ENCODE measurements around the gene UBXN4. TPM values are rescaled to one million over a fixed set of nuclear protein-coding genes. Genes with fewer than 3 reads are reported as not detected.

UBXN4 gene
- total RNA-seq, 1 experiment from 2014 or later, result 123 TPM

- peaks cover 4% of the 10 kb centered on the region for H3K4me1 ChIP-seq (ENCODE audit: insufficient read depth, low read length, poor library complexity, severe bottlenecking)
- no peaks in the 10 kb centered on the region for H3K36me3 ChIP-seq (ENCODE audit: insufficient read depth, low read length, poor library complexity, severe bottlenecking)
- no peak for DNase-seq (ENCODE audit: low spot score)
- POLR2A ChIA-PET (ENCODE audit: low non-redundant PET), result no interaction called here
- BruUV-seq (replicated peaks), result no TSS peak
- no peaks in the 10 kb centered on the region for H3K27me3 ChIP-seq (replicated peaks; ENCODE audit: insufficient read depth, low read depth, low read length, poor library complexity)
- no peak overlapping the region for H3K4me3 ChIP-seq (ENCODE audit: low read depth, low read length, poor library complexity, severe bottlenecking)
- intact Hi-C loops (cut with micrococcal nuclease; ENCODE audit: unreplicated experiment), result no loop called here
- CTCF ChIA-PET, result no interaction called here
- H3K27ac ChIP-seq (ENCODE audit: low read depth, low read length, poor library complexity, severe bottlenecking), result no peak overlapping the region
- H3K9me3 ChIP-seq (ENCODE audit: low read depth, low read length, poor library complexity, severe bottlenecking), result no peaks in the 10 kb centered on the region
- TF ChIP-seq EZH2 (IDR thresholded peaks at IDR 0.05; ENCODE audit: borderline replicate concordance, low read depth, low read length, poor library complexity, severe bottlenecking) (no peak), CTCF (conservative IDR thresholded peaks at IDR 0.05; ENCODE audit: low read depth, low read length) (no peak)
Observed at GRCh38 chr2:135832891-135833290, 91.2 kb downstream of the UBXN4 start.

Other genes with a start within 250 kb of the UBXN4 start
- 15.3 and 17.1 TPM in 2 replicates for gene ZRANB3, start 210.6 kb upstream of the UBXN4 start, total RNA-seq (2021)
- 65.4 and 66.6 TPM in 2 replicates for gene R3HDM1, start 210.4 kb upstream of the UBXN4 start, total RNA-seq (2021)
- 0.37 and 0.39 TPM in 2 replicates for gene LCT, start 95.3 kb downstream of the UBXN4 start, total RNA-seq (2021)
- 101 and 111 TPM in 2 replicates for gene MCM6, start 134.6 kb downstream of the UBXN4 start, total RNA-seq (2021)
- gene DARS1, start 243.8 kb downstream of the UBXN4 start, total RNA-seq (2021), result 61.0 and 63.6 TPM in 2 replicates